ENCODE results near the gene RNGTT.

The RNGTT gene

DNA sequence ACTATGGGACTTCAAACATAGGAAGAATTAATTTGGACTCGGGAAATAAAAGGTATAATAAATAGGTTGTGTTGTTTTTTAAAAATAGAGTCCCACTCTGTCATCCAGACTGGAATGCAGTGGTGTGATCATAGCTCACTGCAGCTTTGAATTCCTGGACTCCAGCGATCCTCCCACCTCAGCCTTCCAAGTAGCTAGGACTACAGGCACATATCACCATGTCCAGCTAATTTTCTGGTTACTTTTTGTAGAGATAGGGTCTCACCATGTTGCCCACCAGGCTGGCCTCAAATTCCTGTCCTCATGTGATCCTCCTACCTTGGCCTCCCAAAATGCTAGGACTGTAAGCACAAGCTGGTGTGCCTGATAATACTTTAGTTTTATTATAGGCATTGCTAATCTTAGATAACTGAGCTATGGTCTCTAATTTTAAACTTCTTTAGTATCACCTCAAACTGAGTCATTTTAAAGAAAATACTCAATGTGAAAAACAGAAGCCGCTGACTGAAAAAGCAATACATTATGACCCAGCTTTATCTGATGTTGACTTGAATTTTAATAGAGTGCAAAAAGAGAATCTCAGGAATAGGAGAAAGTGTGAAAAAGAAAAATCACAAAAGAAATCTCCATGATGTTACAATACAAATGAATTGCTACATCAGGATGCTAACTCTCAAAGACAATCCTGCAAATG, 251.0 kb downstream of the RNGTT start:
- no peak for DNase-seq

DNA sequence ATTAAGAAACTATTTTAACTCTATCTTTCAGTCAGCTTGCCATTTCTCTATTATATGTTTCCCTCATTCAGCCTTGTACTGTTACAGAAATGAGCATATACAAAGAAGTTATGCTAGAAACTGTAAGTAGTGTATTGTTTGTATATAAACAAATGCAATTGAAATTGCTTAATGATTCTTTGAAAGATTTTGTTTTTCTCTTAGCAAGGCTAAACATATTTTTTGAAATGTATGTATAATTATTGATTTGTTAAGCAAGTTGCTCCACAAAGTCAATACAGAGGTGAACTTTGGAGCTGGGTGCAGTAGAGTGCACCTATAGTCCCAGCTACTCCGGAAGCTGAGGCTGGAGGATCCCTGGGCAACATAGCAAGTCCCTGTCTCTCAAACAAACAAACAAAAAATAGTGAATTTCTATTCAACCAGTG, 253.6 kb downstream of the RNGTT start:
- no peak for DNase-seq

DNA sequence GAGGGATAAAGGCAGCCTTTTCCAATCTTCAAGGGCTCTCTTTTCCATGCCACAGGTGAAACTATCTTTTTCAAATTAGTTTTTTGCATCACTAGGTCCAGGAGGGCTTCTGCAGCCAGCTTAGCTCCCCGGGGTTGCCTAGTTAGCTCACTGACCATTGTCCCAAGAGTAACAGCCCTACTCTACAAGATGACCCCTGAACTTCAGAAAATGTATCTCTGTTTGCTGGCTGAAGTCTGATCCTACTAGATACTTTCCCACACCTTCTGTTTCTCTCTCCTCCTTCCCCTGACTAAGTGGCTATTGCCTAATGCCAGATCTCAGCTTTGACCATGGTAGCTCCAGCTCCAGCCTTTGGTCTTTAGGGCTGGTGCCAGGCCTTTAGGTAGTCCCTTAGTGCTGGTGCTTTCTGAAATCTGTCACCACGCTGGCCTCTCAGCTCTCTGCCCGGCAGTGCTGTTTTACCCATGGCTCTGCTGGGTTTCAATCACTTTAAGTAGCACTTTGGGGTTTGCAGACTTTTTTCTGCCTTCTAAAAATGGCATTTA, 255.1 kb downstream of the RNGTT start:
- no peak for DNase-seq

DNA sequence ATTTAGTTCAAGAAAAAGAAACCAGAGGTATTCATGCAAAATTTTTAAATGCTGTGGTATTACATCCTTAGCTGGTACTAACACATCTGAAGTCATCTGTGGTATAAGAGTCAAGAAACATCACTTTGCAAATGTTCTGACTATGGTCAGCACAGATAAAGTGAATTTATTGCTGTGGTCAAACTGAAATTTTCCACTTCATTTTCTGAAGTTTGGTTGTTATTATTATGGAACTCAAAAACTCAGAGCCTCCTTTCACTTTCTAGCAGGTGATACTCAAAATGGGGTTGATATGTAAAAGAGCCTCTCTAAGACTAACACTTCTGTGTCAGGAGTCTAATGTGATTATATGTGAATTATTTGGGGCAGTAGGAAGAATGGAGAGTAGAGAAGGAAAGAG, 257.8 kb downstream of the RNGTT start:
- no peak for DNase-seq

DNA sequence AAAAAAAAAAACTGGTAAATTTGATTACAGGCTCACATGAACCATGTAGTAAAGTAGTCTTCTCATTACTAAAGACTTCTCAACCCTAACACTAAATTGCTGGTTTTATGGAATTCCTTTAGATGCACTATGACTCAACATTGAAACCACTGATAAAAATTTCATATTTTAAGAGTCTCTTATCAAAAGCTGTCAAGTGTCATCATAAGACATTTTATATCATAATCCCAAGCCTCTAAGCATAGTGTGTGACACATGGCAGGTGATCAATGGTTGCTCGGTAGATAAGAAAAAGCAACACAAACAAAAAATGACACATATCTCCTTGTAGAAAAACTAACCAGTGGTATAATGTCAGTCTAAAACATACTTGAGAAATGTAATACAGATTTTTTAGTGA, 258.4 kb downstream of the RNGTT start:
- no peak for DNase-seq

DNA sequence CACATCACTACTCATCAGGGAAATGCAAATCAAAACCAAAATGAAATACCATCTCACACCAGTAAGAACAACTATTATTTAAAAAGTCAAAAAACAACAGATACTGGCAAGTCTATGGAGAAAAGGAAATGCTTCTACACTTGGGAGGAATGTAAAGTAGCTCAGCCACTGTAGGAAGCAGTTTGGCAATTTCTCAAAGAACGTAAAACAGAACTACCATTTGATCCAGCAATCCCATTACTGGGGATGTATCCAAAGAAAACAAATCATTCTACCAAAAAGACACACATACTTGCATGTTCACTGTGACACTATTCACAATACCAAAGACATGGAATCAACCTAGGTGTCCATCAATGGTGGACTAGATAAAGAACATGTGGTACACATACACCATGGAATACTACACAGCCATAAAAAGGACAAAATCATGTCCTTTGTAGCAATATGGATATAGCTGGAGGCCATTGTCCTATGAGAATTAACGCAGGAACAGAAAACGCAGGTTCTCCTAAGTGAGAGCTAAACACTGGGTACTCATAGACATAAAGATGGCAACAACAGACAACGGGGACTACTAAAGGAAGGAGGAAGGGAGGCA, 260.4 kb downstream of the RNGTT start:
- DNase-seq = no peak

DNA sequence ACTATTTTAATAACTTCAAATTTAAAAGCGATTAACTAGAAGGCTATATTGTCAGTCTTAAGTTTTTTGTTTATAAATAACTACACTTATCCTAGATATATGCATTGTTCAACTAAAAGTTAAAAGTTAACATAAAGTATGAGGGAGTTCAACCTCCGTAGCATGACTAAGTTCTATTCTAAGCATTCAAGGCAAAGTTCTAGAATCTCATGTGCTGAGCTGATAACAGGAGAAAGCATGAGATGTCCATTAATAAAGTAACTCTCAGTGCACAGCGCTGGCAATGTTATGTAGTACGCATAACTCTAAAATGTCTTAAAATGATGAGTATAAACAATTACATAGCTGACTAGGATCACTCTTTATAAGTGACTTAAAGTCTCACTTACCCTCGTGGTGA, 264.8 kb downstream of the RNGTT start:
- DNase-seq = no peak

DNA sequence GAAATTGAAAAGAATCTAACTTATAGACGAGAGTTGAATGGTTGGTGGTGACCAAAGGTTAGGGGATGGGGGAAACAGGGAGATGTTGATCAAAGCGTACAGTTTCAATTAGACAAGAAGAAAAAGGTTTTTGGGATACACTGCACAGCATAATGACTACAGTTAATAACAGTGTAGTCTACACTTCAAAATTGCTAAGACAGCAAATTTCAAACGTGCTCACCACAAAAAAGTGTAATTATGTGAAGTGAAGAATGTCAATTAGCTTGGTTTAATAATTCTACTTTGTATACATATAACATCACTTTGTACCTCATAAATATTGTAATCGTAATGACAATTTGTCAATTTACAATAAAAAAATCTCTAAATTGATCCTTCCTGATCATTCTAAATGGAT, 267.5 kb downstream of the RNGTT start:
- no peak for DNase-seq

DNA sequence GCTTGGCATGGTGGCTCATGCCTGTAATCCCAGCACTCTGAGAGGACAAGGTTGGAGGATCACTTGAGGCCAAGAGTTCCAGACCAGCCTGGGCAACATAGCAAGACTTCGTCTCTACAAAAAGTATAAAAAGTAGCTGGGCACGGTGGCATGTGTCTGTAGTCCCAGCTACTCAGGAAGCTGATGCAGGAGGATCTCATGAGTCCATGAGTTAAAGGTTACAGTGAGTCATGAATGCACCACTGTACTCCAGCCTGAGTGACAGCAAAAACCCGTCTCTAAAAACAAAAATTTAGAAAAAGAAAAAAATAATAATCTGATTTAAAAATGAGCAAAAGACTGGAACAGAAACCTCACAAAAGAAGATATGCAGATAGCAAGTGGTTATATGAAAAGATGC, 279.7 kb downstream of the RNGTT start:
- DNase-seq = no peak

DNA sequence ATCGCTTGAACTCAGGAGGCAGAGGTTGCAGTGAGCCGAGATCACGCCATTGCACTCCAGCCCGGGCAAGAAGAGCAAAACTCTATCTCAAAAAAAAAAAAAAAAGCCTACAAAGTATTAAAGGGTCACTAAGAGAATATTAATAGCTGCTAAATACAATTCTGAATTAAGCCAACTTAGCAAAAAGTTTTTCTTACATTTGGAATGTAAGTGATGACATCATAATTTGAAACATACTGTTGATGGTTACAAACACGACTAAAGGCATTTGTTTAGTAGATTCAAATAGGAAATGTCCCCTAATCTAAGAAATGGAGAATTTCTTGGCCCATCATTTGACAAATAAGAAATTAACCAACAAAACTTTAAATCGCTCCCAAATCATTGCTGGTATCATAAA, 282.8 kb downstream of the RNGTT start:
- no peak for DNase-seq

DNA sequence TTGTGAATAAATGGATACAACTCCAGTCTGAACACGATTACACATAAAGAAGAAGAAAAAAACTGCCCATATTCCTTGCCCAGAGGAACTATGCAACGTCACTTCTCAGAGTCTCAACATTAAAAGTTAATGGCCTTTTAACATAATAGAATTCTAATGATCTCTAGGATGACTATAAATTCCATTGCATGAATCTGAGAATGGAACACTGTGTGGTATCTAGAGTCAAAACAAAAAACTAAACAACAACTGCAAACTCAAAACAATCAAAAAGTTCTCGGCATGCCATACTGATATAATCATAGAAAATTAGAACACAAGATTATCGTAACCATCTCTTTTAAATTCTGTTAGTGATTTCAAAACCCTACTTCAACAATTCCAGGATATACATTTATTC, 283.6 kb downstream of the RNGTT start:
- no peak for DNase-seq

DNA sequence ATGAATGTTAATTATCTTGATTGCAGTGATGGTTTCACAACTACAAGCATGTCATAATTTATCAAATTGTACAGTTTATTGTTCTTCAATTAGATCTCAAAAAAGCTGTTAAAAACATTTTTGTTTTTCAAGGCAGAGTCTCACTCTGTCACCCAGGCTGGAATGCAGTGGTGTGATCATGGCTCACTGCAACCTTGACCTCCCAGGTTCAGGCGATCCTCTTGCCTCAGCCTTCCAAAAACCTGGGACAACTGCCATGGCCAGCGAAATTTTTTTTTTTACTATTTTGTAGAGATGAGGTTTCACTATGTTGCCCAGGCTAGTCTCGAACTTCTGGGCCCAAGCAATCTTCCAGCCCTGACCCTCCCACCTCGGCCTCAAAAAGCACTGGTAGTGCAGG, 286.1 kb downstream of the RNGTT start:
- DNase-seq = no peak

DNA sequence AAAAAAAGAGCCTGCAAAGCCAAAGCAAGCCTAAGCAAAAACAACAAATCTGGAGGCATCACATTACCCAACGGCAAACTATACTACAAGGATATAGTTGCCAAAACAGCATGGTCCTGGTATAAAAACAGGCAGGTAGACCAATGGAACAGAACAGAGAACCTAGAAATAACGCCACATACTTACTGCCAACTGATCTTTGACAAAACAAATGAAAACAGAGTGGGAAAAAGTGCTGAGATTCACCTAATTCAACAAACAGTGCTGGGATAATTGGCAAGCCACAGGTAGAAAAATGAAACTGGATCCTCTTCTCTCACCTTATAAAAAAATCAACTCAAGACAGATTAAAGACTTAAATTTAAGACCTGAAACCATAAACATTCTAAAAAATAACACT, 291.8 kb downstream of the RNGTT start:
- DNase-seq = no peak

DNA sequence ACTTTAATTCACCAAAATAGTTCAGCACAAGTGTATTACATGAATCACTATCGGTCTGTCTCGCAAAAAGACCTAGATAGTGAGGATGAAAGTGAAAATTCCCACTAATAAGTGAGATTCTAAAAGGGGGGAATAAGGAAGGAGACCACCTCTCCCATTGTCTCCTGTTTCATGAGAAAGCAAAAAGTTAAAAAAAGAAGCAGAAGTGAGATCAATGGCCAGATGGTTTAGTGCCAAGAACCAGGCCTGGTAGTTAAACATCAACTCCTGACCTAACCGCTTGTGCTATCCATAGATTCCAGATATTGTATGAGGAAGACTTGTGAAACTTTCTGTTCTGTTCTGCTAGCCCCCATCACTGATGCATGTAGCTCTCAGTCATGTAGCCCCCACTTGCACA, 293.0 kb downstream of the RNGTT start:
- no peak for DNase-seq

DNA sequence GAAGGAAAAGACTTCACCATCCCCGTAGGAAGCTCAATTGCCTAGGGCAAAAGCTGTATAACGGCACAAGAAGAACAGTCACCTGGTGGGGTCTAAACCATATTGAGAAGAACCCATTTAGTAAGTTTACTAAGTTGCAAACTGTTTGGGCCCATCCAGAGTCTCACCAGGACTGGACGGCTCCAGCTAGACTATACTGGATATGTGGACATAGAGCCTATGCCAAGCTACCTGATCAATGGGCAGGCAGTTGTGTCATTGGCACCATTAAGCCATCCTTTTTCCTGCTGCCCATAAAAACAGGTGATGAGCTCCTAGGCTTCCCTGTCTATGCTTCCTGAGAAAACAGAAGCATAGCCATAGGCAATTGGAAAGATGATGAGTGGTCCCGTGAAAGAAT, 293.9 kb downstream of the RNGTT start:
- no peak for DNase-seq

DNA sequence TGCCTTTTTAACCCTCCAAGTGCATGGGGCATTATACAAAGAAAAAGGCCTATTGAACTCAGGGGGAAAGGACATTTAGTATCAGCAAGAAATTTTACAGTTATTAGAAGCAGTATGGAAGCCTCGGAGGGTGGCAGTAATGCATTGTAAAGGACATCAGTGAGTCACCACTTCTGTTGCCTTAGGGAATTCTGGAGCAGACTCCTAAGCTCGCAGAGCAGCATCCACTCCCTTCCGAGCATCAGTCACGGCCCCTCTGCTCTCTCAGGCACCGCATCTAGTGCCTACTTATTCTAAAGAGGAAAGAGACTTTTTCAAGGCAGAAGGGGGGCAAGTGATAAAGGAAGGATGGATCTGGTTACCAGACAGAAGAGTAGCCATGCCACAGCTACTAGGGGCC, 296.5 kb downstream of the RNGTT start:
- DNase-seq = no peak

DNA sequence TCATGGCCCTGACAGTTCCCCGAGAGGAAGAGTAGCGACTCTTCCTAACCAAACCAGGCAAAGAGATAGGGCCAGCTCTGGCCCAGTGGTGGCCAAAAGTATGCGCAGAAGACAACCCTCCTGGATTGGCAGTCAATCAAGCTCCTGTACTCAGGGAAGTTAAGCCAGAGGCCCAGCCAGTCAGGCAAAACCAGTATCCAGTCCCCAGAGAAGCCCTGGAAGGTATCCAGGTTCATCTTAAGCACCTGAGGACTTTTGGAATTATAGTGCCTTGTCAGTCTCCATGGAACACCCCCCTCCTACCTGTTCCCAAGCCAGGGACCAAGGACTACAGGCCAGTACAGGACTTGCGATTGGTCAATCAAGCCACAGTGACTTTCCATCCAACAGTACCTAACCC, 298.3 kb downstream of the RNGTT start:
- DNase-seq = no peak

DNA sequence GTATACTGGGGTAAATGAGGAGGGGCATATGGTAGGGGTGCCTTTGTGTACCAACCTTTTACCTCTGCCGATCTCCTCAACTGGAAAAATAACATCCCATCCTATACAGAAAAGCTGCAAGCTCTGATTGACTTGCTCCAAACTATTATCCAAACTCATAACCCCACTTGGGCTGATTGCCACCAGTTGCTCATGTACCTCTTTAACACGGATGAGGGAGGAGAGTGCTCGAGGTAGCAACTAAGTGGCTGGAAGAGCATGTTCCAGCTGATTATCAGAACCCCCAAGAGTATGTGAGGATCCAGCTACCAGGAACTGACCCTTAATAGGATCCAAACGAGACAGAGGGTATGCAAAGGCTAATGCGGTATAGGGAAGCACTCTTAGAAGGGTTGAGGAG, 299.6 kb downstream of the RNGTT start:
- DNase-seq = no peak

DNA sequence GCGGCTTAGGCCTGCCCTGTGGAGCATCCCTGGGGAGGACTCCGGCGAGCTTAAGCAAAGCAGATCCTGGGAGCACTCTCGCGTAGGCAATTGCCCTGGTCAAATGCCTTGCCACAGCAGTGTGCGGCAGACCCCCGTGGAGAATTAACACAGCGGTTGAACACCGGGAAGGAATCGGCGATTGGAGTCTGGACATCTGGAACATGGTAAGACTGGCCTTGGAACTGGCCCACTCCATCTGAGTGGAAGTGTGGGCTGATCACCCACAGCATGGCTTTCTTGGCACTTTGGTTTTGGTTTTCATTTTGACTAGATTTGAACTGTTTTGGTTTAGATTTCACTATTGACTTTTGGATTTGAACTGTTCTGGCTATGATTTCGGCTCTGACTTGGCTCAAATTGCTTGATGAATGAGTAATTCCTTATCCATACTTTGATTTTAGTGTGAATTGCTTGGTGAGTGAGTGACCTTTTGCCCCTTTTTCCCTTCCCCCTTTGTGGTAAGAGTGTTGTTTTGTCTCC, 300.7 kb downstream of the RNGTT start:
- no peak for DNase-seq

DNA sequence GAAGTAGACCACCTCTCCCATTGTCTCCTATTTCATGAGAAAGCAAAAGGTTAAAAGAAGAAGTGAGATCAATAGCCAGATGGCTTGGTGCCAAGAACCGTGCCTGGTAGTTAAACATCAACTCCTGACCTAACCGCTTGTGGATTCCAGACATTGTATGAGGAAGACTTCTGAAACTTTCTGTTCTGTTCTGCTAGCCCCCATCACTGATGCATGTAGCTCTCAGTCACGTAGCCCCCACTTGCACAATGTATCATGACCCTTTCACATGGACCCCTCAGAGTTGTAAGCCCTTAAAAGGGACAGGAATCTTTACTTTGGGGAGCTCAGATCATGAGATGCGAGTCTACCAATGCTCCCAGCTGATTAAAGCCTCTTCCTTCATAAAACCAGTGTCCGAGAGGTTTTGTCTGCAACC, 301.2 kb downstream of the RNGTT start:
- peak; percentile 3 for DNase-seq

DNA sequence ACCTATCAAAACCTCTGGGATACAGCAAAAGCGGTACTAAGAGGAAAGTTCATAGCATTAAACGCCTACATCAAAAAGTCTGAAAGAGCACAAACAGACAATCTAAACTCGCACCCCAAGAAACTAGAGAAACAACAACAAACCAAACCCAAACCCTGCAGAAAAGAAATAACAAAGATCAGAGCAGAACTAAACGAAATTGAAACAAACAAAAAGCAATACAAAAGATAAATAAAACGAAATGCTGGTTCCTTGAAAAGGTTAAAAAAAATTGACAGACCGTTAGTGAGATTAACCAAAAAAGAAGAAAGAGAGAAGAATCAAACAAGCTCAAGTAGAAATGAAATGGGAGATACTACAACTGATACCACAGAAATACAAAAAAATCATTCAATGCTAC, 302.3 kb downstream of the RNGTT start:
- no peak for DNase-seq

DNA sequence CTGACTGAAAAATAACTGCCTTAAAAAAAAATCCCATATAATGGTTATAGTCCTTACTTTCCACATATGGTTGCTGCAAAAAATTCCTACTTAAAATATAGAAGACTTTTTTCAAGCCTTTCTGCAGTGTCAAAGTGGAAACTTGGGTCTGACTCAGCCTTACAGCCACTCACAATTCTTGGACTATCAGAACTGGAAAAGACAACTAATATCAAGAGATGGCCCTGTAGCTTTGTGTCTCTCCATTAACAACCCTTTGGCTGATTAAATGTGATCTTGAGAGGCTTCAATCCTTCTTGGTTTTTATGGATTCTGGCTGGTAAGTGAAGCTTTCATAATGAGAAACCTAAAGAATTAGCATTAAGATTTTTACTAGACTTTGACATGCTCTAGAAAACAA, 307.8 kb downstream of the RNGTT start:
- no peak for DNase-seq

DNA sequence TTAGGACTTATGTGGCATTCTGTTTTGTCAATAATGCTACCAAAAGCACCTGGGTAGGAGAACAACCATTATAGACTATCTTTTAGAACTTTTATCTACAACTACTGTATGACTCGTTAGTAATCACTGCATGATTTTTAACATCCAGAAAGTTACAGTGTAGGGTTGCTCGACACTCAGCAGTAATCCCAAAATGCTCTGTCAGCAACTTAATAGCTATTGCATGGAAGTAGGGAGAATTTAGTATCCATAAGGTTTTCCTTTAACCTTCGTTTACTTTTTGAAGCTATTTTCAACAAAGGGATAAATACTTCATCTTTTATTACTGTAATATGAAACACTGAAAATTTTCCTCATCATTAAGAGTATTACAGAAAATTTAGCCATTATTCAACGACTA, 309.5 kb downstream of the RNGTT start:
- DNase-seq = no peak

DNA sequence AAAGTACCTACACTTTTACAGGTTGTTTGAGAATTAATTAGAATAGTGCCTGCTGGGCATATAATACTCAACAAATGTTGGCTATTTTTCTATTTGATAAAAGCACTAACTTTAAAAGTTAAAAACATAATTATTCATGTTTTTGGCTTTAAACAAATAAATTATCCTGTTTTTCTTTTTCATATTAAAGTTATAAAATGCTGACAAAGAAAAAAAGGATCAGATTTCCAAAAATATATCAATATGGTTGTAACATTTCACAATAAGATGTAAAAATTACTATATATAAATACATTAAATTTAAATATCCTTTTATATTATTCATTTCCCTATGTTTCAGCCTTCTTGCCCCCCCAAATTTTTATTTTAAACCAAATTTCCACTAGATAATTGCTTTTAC, 312.0 kb downstream of the RNGTT start:
- no peak for DNase-seq

DNA sequence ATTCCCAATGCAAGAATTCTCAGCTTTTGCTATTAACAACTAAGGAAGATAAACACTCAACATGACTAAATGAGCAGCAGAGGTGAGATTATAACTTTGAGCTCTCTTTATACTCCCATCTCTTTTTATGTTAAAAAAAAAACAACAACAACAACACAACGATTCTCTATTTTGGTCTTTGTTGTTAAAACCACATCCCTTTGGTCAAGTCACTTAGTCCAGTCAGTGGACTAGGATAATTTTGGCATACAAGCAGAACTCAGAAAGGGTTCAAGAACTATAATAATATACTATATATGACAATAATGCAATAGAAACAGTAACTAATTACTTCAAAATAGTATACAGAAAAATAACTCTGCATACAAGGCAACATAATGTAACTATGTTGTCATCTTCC, 312.4 kb downstream of the RNGTT start:
- no peak for DNase-seq

Measured in NCI-H1105 treated with DMSO at 0.1 percent for 48 hours (cell line).